GM03348 (cell line): Measurements from ENCODE around the gene QRICH2.
A peak's percentile ranks its signal among the peaks of the same experiment; 100 is the strongest.
"Not testable (repeated sequence)": the region's sequence is repeated elsewhere in the genome, so short reads cannot be mapped to it uniquely, and the experiment has no call there.

Source experiments
- DNase-seq: peaks from one replicate; pipeline ENCODE4 v3.0.0; 2012; ENCODE audit warnings: low spot score

The QRICH2 gene

GRCh38 chr17:76265624-76266243 lies 42.3 kb downstream of the QRICH2 start:
- DNase-seq: peak; percentile 75

- DNase-seq: peak; percentile 100
These were observed 43.1 kb downstream of the QRICH2 start, which contains the start of gene UBALD2 for GRCh38 chr17:76264755-76265623. UBALD2 (plus strand) TSS chr17:76265348; CDS start chr17:76265506, 158 bp downstream.

GRCh38 chr17:76264425-76264754 lies 43.7 kb downstream of the QRICH2 start:
- no peak for DNase-seq

- no peak for DNase-seq
These were observed 44.2 kb downstream of the QRICH2 start for GRCh38 chr17:76263896-76264295.

GRCh38 chr17:76262732-76263344 lies 45.2 kb downstream of the QRICH2 start:
- DNase-seq: no peak

- DNase-seq: no peak
These were observed 46.5 kb downstream of the QRICH2 start for GRCh38 chr17:76261421-76262215.

GRCh38 chr17:76260669-76261068 lies 47.4 kb downstream of the QRICH2 start:
- DNase-seq: no peak

- no peak for DNase-seq
These were observed 47.9 kb downstream of the QRICH2 start for GRCh38 chr17:76260220-76260619.

GRCh38 chr17:76256430-76257050 lies 51.5 kb downstream of the QRICH2 start:
- not testable (repeated sequence) for DNase-seq

GRCh38 chr17:76255801-76256429 lies 52.2 kb downstream of the QRICH2 start:
- no peak for DNase-seq

GRCh38 chr17:76254275-76254674 lies 53.8 kb downstream of the QRICH2 start:
- no peak for DNase-seq

- no peak for DNase-seq
These were observed 54.2 kb downstream of the QRICH2 start for GRCh38 chr17:76253841-76254240.

- not testable (repeated sequence) for DNase-seq
These were observed 54.9 kb downstream of the QRICH2 start for GRCh38 chr17:76252967-76253766.

GRCh38 chr17:76252040-76252954 lies 55.8 kb downstream of the QRICH2 start:
- peak; percentile 74 for DNase-seq

- no peak for DNase-seq
These were observed 56.5 kb downstream of the QRICH2 start for GRCh38 chr17:76251478-76252039.

GRCh38 chr17:76250141-76250540 lies 57.9 kb downstream of the QRICH2 start:
- DNase-seq: no peak

GRCh38 chr17:76248013-76248782 lies 59.9 kb downstream of the QRICH2 start:
- no peak for DNase-seq

GRCh38 chr17:76247304-76247703 lies 60.8 kb downstream of the QRICH2 start:
- DNase-seq: no peak
